Hepatic stellate cell (primary cell): ENCODE data around the gene KANK2.
A peak's percentile ranks its signal among the peaks of the same experiment; 100 is the strongest.

Experiments
- DNase-seq: peaks from one replicate; pipeline ENCODE4 v3.0.0; 2011; ENCODE audit warnings: low spot score

The KANK2 gene

DNA sequence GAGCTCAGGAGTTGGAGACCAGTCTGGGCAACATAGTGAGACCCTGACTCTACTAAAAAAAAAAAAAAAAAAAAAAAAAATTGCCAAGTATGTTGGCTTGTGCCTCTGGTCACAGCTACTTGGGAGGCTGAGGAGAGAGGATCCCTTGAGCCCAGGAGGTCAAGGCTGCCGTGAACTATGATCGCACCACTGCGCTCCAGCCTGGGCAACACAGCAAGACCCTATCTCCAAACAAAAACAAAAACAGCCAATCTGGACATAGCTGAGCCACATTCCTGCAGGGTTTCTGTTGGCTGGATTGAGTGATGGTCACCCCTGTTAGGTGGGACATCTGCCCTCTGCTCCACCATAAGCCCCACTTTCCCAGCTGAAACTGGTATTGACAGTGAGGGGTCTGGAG lies 28.5 kb upstream of the KANK2 start:
- no peak for DNase-seq

DNA sequence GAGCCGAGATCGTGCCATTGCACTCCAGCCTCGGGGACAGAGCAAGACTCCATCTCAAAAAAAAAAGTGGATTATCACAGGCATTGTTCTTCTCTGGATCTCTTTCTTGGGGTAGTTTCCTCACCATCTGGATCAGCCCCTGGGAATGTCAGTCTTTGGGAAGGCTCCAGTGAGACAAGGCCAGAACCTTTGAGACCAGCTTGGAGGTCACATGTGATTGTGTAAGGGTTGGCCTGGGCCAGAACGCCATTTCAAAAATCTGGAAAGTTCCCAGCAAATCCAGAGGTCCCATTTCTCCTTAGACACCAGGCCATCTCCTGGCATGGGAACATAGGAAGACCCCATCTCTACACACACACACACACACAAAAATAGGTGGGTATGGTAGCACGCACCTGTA lies 27.8 kb upstream of the KANK2 start:
- DNase-seq: no peak

DNA sequence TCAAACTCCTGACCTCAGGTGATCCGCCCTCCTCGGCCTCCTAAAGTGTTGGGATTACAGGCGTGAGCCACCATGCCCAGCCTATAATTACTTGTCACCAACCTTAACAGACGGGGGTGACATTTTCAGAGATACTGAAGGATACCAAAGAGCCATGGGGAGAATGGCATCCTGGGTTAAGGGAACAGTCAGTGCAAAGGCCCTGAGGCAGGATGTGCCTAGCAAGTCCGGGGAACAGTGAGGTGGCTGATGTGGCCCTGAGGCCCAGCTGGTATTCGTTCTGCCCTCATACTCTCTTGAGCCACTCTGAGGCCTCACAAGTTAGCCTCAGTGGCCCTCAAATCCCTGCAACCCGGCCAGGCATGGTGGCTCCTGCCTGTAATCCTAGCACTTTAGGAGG lies 27.1 kb upstream of the KANK2 start:
- DNase-seq: no peak

DNA sequence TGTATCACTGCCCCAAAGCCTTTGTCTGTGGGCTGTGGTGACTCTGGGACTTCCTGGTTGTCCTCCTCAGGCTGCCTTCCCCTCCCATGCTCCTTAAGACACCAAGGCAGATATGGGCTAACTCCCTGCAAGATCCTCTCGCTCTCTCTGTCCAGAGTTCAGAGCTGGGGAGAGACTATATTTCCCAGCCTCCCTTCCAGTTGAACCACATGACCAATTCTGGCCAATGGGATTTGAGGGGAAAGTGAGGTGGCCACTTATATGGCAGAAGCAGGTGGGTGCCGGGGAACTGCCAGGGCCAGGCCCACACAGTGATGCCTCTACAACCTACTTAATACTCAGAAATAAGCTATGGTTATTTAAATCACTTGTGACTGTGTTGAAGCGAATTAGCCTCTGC lies 25.9 kb upstream of the KANK2 start:
- DNase-seq: no peak

DNA sequence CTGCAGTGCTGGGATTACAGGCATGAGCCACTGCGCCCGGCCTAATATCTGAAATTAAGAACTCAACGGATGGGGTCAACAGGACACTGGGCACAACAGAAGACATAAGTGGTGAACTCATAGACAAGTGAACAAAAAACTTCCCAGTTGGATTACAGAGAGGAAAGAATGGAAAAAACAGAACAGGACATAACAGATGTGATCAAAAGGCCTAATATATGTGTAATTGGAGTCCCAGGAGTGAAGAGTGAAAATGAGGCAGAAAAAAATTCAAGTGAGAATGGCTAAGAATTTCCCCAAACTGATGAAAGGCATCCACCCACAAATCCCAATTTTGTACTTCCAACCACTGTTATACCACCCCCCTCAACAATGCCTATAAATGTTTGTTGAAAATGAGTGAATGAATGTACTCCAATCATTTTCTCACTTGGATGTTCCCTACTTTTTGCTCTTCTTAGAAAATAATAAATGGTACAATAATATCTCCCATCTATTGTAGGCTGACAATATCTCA lies 23.8 kb upstream of the KANK2 start:
- DNase-seq: no peak

DNA sequence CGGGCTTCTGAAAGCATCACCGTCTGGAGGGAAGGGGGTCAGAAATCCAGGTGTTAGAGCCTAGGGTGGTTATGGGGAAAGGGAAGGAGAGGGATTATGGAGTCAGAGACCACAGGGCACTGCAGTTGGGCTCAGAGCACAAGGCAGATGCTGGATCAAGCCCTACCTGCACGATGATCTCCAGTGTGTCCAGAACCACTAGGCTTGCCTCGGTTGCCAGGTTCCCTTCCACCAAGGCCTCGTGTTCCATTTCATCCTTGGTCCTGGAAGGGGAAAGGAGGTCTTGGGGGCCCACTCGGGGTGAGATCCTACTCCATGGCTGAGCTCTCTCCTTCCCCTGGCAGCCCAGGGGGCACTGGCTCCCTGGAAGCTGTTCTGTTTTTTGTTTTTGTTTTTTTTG lies 17.0 kb upstream of the KANK2 start:
- DNase-seq: no peak

DNA sequence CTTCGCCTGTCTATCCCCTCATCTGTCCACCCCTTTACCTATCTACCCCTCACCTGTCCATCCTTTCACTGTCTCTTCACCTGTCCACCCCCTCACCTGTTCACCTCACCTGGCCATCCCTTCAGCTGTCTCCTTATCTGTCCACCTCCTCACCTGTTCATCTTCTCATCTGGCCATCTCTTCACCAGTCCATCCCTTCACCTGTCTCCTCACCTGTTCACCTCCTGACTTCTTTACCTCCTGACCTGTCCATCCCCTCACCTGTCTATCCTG lies 13.2 kb upstream of the KANK2 start:
- DNase-seq: no peak

DNA sequence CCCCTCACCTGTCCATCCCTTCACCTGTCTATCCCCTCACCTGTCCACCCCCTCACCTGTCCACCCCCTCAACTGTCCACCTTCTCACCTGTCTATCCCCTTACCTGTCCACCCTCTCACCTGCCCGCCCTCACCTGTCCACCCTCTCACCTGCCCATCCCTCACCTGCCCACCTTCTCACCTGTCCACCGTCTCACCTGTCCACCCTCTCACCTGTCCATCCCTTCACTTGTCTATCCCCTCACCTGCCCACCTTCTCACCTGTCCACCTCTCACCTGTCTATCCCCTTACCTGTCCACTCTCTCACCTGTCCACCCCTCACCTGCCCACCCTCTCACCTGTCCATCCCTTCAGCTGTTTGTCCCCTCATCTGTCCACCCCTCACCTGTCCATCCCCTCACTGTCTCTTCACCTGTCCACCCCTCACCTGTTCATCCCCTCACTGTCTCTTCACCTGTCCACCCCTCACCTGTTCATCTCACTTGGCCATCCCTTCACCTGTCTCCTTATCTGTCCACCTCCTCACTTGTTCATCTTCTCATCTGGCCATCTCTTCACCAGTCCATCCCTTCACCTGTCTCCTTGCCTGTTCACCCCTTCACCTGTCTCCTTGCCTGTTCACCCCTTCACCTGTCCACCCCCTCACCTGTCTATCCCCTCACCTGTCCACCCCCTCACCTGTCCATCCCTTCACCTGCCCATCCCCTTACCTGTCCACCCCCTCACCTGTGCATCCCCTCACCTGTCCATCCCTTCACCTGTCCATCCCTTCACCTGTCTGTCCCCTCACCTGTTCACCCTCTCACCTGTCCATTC lies 12.7 kb upstream of the KANK2 start:
- peak; percentile 46 for DNase-seq

DNA sequence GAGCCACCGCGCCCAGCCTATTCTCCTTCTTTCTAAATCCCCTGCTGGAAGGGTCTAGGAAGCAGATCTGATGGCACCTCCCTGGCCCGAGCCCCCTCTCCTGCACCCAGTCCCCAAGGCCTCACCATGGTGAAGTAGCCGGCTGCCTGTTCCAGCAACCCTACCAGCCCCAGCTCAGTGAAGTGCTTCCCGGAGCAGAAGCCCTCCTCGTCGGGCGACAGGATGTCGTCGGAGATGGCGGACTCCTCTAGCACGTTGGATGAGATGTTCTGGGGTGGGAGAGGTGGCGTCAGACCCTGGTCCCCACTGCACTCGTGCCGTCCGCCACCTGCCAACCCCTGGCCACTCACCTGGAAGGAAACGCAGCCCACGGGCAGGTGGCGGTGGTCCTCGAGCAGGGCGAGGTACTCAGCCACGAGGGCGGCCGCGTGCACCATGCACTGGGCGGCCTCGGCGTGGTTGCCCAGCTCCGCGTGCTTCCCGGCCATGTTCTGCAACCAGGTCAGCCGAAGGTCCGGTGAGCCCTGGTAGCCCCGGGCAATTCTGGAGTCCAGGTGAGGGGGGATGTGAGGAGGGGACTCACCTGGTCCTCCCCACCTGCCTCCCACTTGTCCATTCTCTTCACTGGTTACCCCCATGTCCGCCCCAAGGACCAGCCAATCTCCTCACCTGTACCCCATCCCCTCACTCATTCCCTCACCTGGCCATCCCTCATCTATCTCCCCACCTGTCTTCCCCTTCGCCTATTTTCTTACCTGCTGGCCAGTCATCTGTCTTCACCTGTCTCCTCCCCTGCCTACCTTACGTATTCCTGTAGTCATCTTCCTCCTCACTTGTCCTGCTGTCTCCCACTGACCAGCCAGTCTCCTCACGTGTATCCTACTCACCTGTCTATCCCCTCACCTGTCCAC lies 11.5 kb upstream of the KANK2 start:
- peak; percentile 53 for DNase-seq

DNA sequence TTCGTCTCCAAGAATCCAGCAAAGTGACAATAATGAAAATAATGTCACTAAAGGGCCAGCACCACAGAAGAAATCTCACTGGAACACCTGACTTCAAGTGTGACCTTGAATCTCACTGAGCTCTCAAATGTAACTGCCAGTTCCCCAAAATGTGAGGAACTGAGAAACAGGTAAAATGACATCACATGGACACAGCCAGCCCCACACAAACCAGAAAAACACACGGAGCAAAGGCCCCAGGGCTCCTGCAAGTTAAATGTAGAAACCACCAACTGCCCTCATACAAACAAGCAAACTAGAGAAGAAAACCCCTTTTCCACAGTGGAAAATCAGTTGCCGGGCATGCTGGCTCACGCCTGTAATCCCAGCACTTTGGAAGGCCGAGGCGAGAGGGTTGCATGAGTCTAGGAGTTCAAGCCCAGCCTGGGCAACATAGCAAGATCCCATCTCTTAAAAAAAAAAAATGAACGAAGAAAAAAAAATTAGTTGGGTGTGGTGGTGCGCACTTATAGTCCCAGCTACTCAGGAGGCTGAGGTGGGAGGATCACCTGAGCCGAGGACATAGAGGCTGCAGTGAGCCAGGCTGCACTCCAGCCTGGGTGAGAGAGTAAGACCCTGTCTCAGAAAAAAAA lies 8.7 kb upstream of the KANK2 start:
- DNase-seq: no peak

DNA sequence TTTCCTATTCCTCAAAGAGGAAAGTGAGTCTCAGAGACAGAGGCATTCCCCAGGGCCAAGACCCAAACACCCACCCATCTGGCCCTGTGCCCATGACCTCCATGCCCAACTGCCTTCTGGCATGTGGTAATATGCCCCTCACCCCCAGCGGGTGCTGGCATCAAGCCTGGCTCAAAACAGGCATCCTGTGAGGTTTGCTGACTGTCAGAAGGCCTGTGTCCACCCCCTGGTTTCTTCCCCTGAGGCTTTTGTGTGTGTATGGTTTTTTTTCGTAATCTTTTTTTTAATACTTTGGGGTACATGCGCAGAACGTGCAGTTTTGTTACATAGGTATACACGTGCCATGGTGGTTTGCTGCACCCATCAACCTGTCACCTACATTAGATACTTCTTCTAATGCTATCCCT lies 7.6 kb upstream of the KANK2 start:
- DNase-seq: no peak

DNA sequence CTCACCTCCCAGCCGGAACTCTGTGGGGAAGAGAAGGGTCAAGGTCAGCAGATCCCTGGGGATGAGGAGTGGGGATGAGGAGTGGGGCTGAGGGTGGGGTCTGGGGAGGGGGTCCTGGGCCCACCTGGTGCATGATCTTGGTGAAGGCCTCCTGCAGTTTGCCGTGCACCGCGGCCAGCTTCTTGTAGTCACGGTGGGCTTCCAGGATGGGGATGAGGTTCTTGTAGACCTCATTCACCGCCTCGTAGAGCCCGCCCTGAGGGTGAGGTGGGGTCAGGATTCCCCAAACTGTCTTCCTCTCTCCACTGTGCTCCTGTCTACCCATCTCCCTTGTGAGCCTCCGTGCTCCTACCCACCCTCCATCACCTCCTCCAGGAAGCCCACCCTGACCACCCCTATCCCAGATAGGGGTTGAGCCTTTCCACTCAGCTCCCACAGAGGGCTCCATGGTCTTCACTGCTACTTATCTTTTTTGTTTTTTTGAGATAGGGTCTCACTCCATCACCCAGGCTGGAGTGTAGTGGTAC lies 6.8 kb upstream of the KANK2 start:
- DNase-seq: no peak

DNA sequence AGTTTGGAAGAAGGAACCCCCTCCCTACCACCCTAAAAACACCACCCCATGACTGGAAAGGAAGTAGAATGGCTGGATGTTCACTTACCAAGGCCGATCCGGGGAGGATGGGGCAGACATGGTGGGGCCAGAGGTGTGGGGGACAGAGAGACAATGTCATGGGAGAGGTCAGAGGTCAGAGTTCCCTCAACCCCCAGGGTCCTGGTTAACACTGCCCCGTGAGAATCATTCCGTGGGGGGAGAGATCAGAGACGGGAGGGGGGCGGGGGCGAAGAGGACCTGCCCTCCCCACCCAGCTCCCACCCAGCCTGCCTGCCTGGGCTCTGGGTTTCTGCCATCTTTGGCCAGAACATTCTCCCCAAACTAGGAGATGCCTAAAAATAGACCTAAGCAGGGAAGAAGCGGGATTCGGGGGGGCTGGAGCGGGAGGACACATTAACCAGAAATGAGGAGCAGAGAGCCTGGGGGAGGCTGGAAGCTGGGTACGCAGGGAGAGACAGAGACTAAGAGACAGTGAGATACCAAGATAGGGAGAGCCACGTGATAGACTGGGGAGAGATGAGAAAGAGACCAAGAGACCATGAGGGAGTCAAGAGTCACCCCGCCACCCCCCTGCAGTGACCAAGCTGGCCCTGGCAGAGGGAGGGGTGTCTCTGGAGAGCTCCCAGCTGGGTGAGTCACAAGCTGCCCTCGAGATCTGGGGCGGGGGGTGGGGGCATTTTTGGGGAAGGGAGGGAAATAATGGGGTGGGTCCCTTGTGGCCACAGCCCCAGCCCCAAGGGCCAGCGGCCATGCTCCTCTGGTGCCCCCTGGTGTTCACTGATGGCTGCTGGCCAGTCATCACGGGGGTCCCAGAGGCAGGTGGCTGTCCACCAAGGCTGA lies 6.1 kb upstream of the KANK2 start:
- peak; percentile 98 for DNase-seq

DNA sequence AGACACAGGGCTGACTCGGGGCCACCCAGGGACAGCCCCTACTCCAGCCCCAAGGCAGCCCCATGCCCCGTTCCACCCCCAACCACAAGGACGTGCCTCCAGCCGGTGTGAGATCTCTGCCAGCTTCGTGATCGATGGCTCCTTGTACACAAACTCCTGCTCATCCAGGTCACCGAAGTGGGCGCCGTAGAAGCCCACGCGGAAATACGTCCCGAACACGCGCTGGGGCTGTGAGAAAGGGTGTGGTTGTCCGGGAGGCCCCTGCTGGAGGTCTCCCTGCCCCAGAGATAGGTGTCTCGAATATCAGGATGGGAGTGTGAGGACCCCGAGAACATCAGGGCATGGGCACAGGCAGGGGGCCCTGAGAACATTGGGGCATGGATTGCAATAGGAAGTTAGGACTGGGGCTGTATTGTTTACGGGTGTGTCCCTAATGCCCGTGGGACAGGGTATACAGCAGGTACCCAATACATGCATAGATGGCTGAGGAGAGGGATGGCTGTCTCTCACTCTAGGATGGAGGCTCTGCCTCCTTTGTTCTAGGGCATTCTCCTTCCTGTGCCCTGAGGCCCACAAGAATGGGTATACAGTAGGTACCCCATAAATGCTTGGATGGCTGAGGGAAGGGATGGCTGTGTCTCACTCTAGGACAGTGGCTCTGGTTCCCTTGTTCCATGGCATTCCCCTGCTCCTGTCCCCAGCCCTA lies 5.3 kb upstream of the KANK2 start:
- DNase-seq: no peak

DNA sequence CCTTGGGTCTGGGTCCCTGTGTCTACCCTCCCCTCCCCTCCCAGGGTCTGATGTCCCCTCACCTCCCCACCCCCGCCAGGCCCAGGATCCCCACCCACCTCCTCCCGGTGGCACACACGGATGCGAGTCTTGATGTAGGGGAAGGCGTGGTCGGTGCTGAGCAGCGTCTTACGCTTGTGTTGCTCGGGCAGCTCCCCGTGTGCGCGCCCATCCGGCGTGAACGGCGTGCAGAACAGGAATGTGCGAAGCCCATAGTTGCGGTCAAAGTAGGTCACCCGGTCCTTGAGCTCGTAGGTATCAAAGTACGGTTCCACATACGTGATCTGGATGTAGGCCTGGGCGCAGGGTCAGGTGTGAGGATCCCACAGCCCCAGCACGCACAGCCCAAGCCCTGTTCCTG lies 4.4 kb upstream of the KANK2 start:
- DNase-seq: no peak

DNA sequence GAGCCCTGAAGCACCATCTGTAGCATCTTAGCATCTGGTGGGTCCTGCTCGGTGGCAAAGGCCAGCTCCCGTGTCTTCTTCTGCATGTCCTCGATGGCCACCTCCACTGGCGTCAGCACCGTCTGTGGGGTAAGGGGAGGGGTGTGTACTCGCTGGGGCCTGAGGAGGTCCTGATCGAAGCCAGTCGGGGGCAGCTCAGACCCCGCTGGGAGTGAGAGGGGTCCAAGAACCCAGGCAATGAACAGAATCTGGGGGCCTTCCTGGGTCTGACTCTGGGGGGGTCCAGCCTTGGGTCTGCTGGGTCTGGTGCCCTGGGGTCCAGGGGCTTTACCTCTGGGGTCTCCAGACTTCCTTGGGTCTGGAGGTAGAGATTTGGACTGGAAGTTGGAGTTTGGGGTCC lies 3.6 kb upstream of the KANK2 start:
- DNase-seq: no peak

DNA sequence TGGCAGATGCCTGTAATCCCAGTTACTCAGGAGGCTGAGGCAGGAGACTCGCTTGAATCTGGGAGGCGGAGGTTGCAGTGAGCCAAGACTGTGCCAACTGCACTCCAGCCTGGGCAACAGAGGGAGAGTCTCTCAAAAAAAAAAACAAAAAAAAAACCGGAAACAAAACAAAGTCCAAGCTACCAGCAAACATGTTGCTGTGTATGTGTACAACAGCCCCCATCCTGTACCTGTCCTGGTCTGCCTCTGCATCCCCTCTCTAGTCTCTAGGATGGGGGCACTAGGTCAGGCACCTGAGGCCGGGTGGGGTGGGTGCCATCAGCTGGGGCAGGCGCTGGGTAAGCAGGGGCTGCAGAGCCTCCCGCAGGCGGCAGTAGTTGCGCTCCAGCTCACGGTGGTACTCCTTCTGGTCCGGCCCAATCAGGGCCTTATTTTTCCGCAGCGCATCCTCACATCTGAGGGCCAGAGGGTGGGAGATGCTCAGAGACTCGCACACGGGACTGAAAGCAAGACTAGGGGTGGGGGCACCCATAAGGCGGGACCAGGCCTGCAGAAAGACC lies 2.8 kb upstream of the KANK2 start:
- DNase-seq: no peak

DNA sequence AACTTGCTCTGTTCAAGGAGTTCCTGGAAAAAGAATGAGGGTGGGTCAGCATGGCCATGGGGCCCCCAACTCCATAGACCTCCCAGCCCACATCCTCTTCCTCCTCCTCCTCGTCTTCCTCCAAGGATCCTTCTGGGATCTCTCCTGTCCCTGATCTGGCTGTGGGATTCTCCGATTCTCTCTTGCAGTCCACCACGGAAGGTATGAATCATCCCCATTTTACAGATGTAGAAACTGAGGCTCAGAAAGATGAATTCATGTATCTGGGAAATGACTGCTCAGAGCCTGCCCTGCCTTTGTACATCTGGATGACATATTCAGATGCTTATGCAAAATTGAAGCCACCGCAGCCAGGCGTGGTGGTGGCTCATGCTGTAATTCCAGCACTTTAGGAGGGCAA lies 2.2 kb upstream of the KANK2 start:
- no peak for DNase-seq

DNA sequence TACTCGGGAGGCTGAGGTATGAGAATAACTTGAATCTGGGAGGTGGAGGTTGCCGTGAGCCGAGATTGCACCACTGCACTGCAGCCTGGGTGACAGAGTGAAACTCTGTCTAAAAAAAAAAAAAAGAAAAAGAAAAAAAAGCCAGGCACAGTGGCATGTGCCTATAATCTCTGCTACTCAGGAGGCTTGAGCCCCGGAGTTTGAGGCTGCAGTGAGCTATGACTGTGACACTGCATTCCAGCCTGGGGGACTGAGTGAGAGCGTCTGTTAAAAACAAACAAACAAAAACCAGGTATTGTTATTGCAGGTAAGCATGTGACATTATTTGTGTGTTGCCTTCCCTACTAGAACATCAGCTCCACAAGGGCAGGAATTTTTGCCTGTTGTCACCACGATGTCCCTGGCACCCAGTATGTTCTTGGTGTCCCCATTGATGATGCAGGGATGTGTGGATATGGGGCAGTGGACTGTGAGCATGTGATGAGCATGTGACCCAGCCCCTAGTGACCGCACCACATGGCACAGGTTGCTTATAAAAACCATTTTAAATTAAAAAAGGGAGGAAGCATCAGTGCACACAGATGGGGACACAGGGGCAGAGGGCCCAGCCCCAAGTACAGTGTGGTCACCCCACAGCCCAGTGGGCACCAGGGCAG lies 1.6 kb upstream of the KANK2 start:
- DNase-seq: no peak

DNA sequence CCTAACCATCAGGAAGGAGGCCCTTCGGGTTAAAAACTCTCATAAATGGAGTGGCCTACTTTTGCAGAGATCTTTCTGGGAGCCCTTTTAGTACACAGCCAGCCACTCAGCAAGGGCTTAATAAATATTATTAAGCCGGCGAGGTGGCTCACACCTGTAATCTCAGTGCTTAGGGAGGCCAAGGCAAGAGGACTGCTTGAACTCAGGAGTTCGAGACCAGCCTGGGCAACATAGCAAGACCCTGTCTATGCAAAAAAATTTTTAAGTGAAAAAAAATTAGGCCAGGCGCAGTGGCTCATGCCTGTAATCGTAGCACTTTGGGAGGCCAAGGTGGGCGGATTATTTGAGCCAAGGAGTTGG lies 810 bp upstream of the KANK2 start:
- DNase-seq: no peak
